Large intestine (tissue), 3 donors: ENCODE data around the gene ADAMTS20. TPM values are rescaled to one million over a fixed set of nuclear protein-coding genes. Genes with fewer than 3 reads are reported as not detected.
"Not testable (repeated sequence)": the region's sequence is repeated elsewhere in the genome, so short reads cannot be mapped to it uniquely, and the experiment has no call there.

Experiments
- DNase-seq, 2 donors: peaks; one replicate each; pipeline versions ENCODE4 v3.0.0 to v3.0.0-alpha.2; 2013
- H3K27ac ChIP-seq: one replicate; pipeline ENCODE4 v1.5.1; 2013; ENCODE audit warnings: low read length
- H3K27me3 ChIP-seq: 2 replicates; pipeline ENCODE4 v1.6.1; 2013; ENCODE audit warnings: low read length; ENCODE audit not compliant: control insufficient read depth, insufficient read depth
- H3K36me3 ChIP-seq: 2 replicates; pipeline ENCODE4 v1.6.1; 2013; ENCODE audit warnings: low read length; ENCODE audit not compliant: control insufficient read depth, insufficient read depth
- H3K4me1 ChIP-seq: one replicate; pipeline ENCODE4 v1.6.1; 2013; ENCODE audit warnings: low read length; ENCODE audit not compliant: control insufficient read depth, insufficient read depth
- H3K4me3 ChIP-seq: one replicate; pipeline ENCODE4 v1.5.1; 2013; ENCODE audit warnings: low read length
- H3K9me3 ChIP-seq: one replicate; pipeline ENCODE4 v1.6.1; 2013; ENCODE audit warnings: mild to moderate bottlenecking, low read depth, low read length, moderate library complexity; ENCODE audit not compliant: control insufficient read depth
- WGBS: methylation state at CpG from one replicate; pipeline ENCODE4 v1.1.5; 2013; ENCODE audit warnings: low lambda C conversion rate; ENCODE audit not compliant: insufficient coverage; 5-methylcytosine and 5-hydroxymethylcytosine counted together
- polyA plus RNA-seq: library from polyadenylated mRNA; unstranded; fragments of 120-200 nt; gene quantifications from one replicate; pipeline ENCODE4 v1.2.1, GENCODE V29; 2013

Gene ADAMTS20
- polyA plus RNA-seq, 1 donor: 0.49 TPM

GRCh38 chr12:43577381-43577780 lies 25.4 kb upstream of the ADAMTS20 start:
- Histone ChIP-seq H3K4me3 (no peak overlapping the region), H3K9me3 (no peaks in the 10 kb centered on the region), H3K36me3 (no peaks in the 10 kb centered on the region), H3K27me3 (no peaks in the 10 kb centered on the region), H3K4me1 (no peaks in the 10 kb centered on the region), H3K27ac (no peak overlapping the region)
- DNase-seq: no peak
- 0% methylated on average over 1 of the region's 3 CpGs for WGBS

- no peak for DNase-seq
- no peaks in the 10 kb centered on the region for H3K4me1 ChIP-seq
- no peak overlapping the region for H3K4me3 ChIP-seq
- WGBS: no CpG with 5 or more reads among the region's 2 CpGs
- no peaks in the 10 kb centered on the region for H3K36me3 ChIP-seq
- H3K27me3 ChIP-seq: no peaks in the 10 kb centered on the region
- no peak overlapping the region for H3K27ac ChIP-seq
- H3K9me3 ChIP-seq: no peaks in the 10 kb centered on the region
Measured at GRCh38 chr12:43576162-43576561, 24.2 kb upstream of the ADAMTS20 start.

- H3K4me1 ChIP-seq: no peaks in the 10 kb centered on the region
- no peaks in the 10 kb centered on the region for H3K36me3 ChIP-seq
- H3K27me3 ChIP-seq: no peaks in the 10 kb centered on the region
- no peak for DNase-seq
- H3K27ac ChIP-seq: no peak overlapping the region
- H3K4me3 ChIP-seq: no peak overlapping the region
- WGBS: 40% methylated on average over 1 of the region's 27 CpGs
- no peaks in the 10 kb centered on the region for H3K9me3 ChIP-seq
Measured at GRCh38 chr12:43571885-43572284, 19.9 kb upstream of the ADAMTS20 start.

- DNase-seq: no peak
- H3K27ac ChIP-seq: no peak overlapping the region
- H3K36me3 ChIP-seq: no peaks in the 10 kb centered on the region
- no peaks in the 10 kb centered on the region for H3K4me1 ChIP-seq
- peaks cover 21% of the 10 kb centered on the region for H3K27me3 ChIP-seq
- H3K4me3 ChIP-seq: no peak overlapping the region
- peaks cover 7% of the 10 kb centered on the region for H3K9me3 ChIP-seq
Measured at GRCh38 chr12:43556057-43556456, 4.1 kb upstream of the ADAMTS20 start.

GRCh38 chr12:43551279-43551970 lies 578 bp downstream of the ADAMTS20 start:
- H3K4me3 ChIP-seq: peak overlapping the region; percentile 24
- DNase-seq: peak in 1 of 2 donors; percentile 3

GRCh38 chr12:43550831-43551271 lies 1.2 kb downstream of the ADAMTS20 start:
- H3K4me1 ChIP-seq: no peaks in the 10 kb centered on the region
- H3K27ac ChIP-seq: no peak overlapping the region
- peaks cover 11% of the 10 kb centered on the region for H3K9me3 ChIP-seq
- H3K36me3 ChIP-seq: no peaks in the 10 kb centered on the region
- no peak overlapping the region for H3K4me3 ChIP-seq
- H3K27me3 ChIP-seq: peaks cover 30% of the 10 kb centered on the region
- no peak for DNase-seq
- no CpG with 5 or more reads among the region's 31 CpGs for WGBS

More at GRCh38 chr12:43551279-43551970, 578 bp downstream of the ADAMTS20 start:
- Histone ChIP-seq H3K27ac (no peak overlapping the region), H3K9me3 (peaks cover 11% of the 10 kb centered on the region), H3K36me3 (no peaks in the 10 kb centered on the region), H3K27me3 (peaks cover 30% of the 10 kb centered on the region), H3K4me1 (no peaks in the 10 kb centered on the region)
- no CpG with 5 or more reads among the region's 48 CpGs for WGBS

GRCh38 chr12:43544703-43545102 lies 7.3 kb downstream of the ADAMTS20 start:
- no peaks in the 10 kb centered on the region for H3K36me3 ChIP-seq
- no CpG with 5 or more reads among the region's 3 CpGs for WGBS

GRCh38 chr12:43540470-43540869 lies 11.5 kb downstream of the ADAMTS20 start:
- no peaks in the 10 kb centered on the region for H3K27me3 ChIP-seq
- H3K9me3 ChIP-seq: no peaks in the 10 kb centered on the region
- DNase-seq: no peak
- H3K4me3 ChIP-seq: no peak overlapping the region
- H3K36me3 ChIP-seq: no peaks in the 10 kb centered on the region
- no peak overlapping the region for H3K27ac ChIP-seq
- no peaks in the 10 kb centered on the region for H3K4me1 ChIP-seq

More at GRCh38 chr12:43544703-43545102, 7.3 kb downstream of the ADAMTS20 start:
- DNase-seq: no peak
- Histone ChIP-seq H3K4me1 (no peaks in the 10 kb centered on the region), H3K27ac (no peak overlapping the region), H3K4me3 (no peak overlapping the region), H3K9me3 (no peaks in the 10 kb centered on the region), H3K27me3 (no peaks in the 10 kb centered on the region)

- H3K27me3 ChIP-seq, H3K4me1 ChIP-seq, H3K4me3 ChIP-seq, H3K27ac ChIP-seq, H3K9me3 ChIP-seq, DNase-seq, H3K36me3 ChIP-seq: not testable (repeated sequence)
Measured at GRCh38 chr12:43537675-43538074, 14.3 kb downstream of the ADAMTS20 start.

GRCh38 chr12:43516045-43516444 lies 36.0 kb downstream of the ADAMTS20 start:
- H3K4me1 ChIP-seq: no peaks in the 10 kb centered on the region
- H3K27ac ChIP-seq: no peak overlapping the region
- no peaks in the 10 kb centered on the region for H3K9me3 ChIP-seq
- H3K36me3 ChIP-seq: no peaks in the 10 kb centered on the region
- DNase-seq: no peak
- H3K4me3 ChIP-seq: no peak overlapping the region
- H3K27me3 ChIP-seq: no peaks in the 10 kb centered on the region
- 80% methylated on average over 1 of the region's 3 CpGs for WGBS

- no peaks in the 10 kb centered on the region for H3K9me3 ChIP-seq
- H3K27me3 ChIP-seq: no peaks in the 10 kb centered on the region
- H3K36me3 ChIP-seq: no peaks in the 10 kb centered on the region
- no peak overlapping the region for H3K27ac ChIP-seq
- 38% methylated on average over 1 of the region's 2 CpGs for WGBS
- DNase-seq: no peak
- H3K4me3 ChIP-seq: no peak overlapping the region
- H3K4me1 ChIP-seq: no peaks in the 10 kb centered on the region
Measured at GRCh38 chr12:43501703-43502102, 50.3 kb downstream of the ADAMTS20 start.
